Liver (tissue), 10 donors: ENCODE measurements around the gene ZFAND3. TPM values are rescaled to one million over a fixed set of nuclear protein-coding genes. Genes with fewer than 3 reads are reported as not detected.

Experiments used
- DNase-seq: peaks from one replicate; pipeline ENCODE4 v3.0.0-alpha.2; 2017; ENCODE audit warnings: low spot score
- H3K27ac ChIP-seq, 2 donors: one replicate each; pipeline ENCODE4 v1.7.0; 2013; ENCODE audit warnings: inconsistent platforms in 2 of 2, low read length in 2 of 2, control low read depth in 1 of 2, low read depth in 1 of 2, mild to moderate bottlenecking in 1 of 2
- H3K27me3 ChIP-seq, 4 donors: one replicate each; pipeline versions ENCODE4 v1.6.1 to v1.7.0; 2013; ENCODE audit warnings: low read length in 3 of 4, inconsistent platforms in 1 of 4, mild to moderate bottlenecking in 1 of 4, moderate library complexity in 1 of 4; ENCODE audit not compliant: control insufficient read depth in 4 of 4, insufficient read depth in 4 of 4
- H3K36me3 ChIP-seq, 4 donors: one replicate each; pipeline versions ENCODE4 v1.6.1 to v1.7.0; 2013; ENCODE audit warnings: low read length in 3 of 4, mild to moderate bottlenecking in 3 of 4, low read depth in 1 of 4, moderate library complexity in 1 of 4; ENCODE audit not compliant: control insufficient read depth in 4 of 4, insufficient read depth in 3 of 4
- H3K4me1 ChIP-seq, 4 donors: one replicate each; pipeline versions ENCODE4 v1.6.1 to v1.7.0; 2013; ENCODE audit warnings: low read length in 3 of 4, mild to moderate bottlenecking in 3 of 4, moderate library complexity in 1 of 4; ENCODE audit not compliant: control insufficient read depth in 4 of 4, insufficient read depth in 4 of 4
- H3K4me3 ChIP-seq, 3 donors: one replicate each; pipeline versions ENCODE4 v1.6.1 to v1.7.0; 2013; ENCODE audit warnings: low read length in 3 of 3, control low read depth in 1 of 3, low read depth in 1 of 3, mild to moderate bottlenecking in 1 of 3
- H3K9ac ChIP-seq, 2 donors: one replicate each; pipeline ENCODE4 v1.7.0; 2013; ENCODE audit warnings: low read length in 2 of 2, mild to moderate bottlenecking in 2 of 2, moderate library complexity in 2 of 2, control low read depth in 1 of 2, low read depth in 1 of 2
- H3K9me3 ChIP-seq, 4 donors: one replicate each; pipeline versions ENCODE4 v1.6.1 to v1.7.0; 2013; ENCODE audit warnings: low read length in 3 of 4; ENCODE audit not compliant: control insufficient read depth in 4 of 4
- EGR1 ChIP-seq, 2 donors: IDR thresholded peaks; 2 replicates each; pipeline ENCODE4 v1.6.1; 2016 to 2018; ENCODE audit warnings: antibody characterized with exemption in 2 of 2, low read depth in 2 of 2
- FOXA1 ChIP-seq: IDR thresholded peaks from 2 replicates; pipeline ENCODE4 v1.6.1; 2016; ENCODE audit warnings: antibody characterized with exemption
- GABPA ChIP-seq, 2 donors: IDR thresholded peaks in 1 of 2; conservative IDR thresholded peaks in 1 of 2; 2 replicates each; pipeline ENCODE4 v1.6.1; 2016; ENCODE audit warnings: antibody characterized with exemption in 2 of 2, mild to moderate bottlenecking in 1 of 2, moderate library complexity in 1 of 2
- HNF4G ChIP-seq: IDR thresholded peaks from 2 replicates; pipeline ENCODE4 v1.6.1; 2016; ENCODE audit warnings: antibody characterized with exemption
- JUND ChIP-seq, 2 donors: IDR thresholded peaks; 2 replicates each; pipeline ENCODE4 v1.6.1; 2016; ENCODE audit warnings: antibody characterized with exemption in 2 of 2
- NR2F2 ChIP-seq: IDR thresholded peaks from 2 replicates; pipeline ENCODE4 v1.6.1; 2016; ENCODE audit warnings: antibody characterized with exemption
- RXRA ChIP-seq, 2 donors: IDR thresholded peaks; 2 replicates each; pipeline ENCODE4 v1.6.1; 2017 to 2018; ENCODE audit warnings: antibody characterized with exemption in 2 of 2, mild to moderate bottlenecking in 1 of 2
- TAF1 ChIP-seq: conservative IDR thresholded peaks from 2 replicates; pipeline ENCODE4 v1.6.1; 2016; ENCODE audit warnings: antibody characterized with exemption, mild to moderate bottlenecking
- WGBS: extraction: QIAGEN DNeasy Blood & Tissue Kit; methylation state at CpG from one replicate; pipeline ENCODE4 v1.1.7; 2013; 5-methylcytosine and 5-hydroxymethylcytosine counted together
- polyA plus RNA-seq, 2 donors: library from polyadenylated mRNA; stranded (reverse) in 1 of 2; unstranded in 1 of 2; fragments of 200-250 nt in 1 of 2; fragments of >200 nt in 1 of 2; fragmentation: Nextera tagmentation in 1 of 2; extraction: Ambion mirVana in 1 of 2; gene quantifications; one replicate each; pipeline versions ENCODE4 v1.2.1 to v1.2.3, GENCODE V29; 2013 to 2015
- small RNA-seq: library from RNA; depleted of rRNA; stranded (forward); fragments of <200 nt; gene quantifications from one replicate; pipeline ENCODE3, GENCODE V24; 2014
- total RNA-seq, 2 donors: library from RNA; depleted of rRNA; stranded (reverse); fragments of >200 nt; gene quantifications; one replicate each; pipeline ENCODE4 v1.2.3, GENCODE V29; 2014
- TF ChIP-seq, protein P1 (sequence below): IDR thresholded peaks from 2 replicates; pipeline ENCODE4 v1.6.1; 2016; ENCODE audit warnings: antibody characterized with exemption
- TF ChIP-seq, protein P2 (sequence below): fragments of 150-350 bp; IDR thresholded peaks from 2 replicates; pipeline ENCODE4 v1.5.1; 2017; ENCODE audit warnings: improper control_type of control experiment, low read depth, low read length; ENCODE audit not compliant: missing input control
- TF ChIP-seq, protein P3 (sequence below): IDR thresholded peaks from 2 replicates; pipeline ENCODE4 v1.6.1; 2016; ENCODE audit warnings: antibody characterized with exemption
- donor health status: healthy.
- donor health status: healthy.
- donor health status: healthy.
- donor health status: healthy.
- donor health status: healthy.

Gene ZFAND3
- total and polyA plus RNA-seq, 4 donors: 7.7 to 37.5 (median 23.1) TPM

DNA sequence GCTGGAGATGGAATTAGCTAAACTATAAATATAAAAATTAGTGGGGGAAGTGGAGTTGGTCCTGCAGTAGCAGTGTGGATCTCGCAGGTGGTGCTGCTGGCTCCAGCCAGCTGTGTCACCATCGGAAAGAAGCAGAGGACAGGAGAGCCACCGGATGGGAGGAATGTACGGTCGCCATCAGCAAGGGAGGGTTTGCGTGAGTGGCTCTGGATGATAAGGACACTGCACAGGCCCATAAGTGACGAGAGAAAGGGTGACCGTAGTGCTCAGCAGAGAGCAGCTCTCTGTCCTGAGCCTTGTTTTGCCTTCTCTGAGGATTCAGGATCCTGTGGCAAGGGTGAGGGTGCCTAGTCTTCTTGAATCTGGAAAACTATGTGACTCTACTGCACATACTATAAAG, 378.7 kb downstream of the ZFAND3 start:
- Histone ChIP-seq H3K9me3 (no peaks in the 10 kb centered on the region), H3K4me1 (no peaks in the 10 kb centered on the region), H3K27me3 (no peaks in the 10 kb centered on the region), H3K9ac (no peak overlapping the region), H3K27ac (no peak overlapping the region), H3K36me3 (no peaks in the 10 kb centered on the region), H3K4me3 (no peak overlapping the region)
- WGBS: 93% methylated on average over 8 of the region's 8 CpGs
- no peak for TF ChIP-seq GABPA (IDR thresholded peaks at IDR 0.05 in 1 of 2, conservative IDR thresholded peaks at IDR 0.05 in 1 of 2)
- TF ChIP-seq EGR1 (IDR thresholded peaks at IDR 0.05; ENCODE audit: low read depth in 2 of 2): no peak
- TF ChIP-seq JUND (IDR thresholded peaks at IDR 0.05): no peak
- TF ChIP-seq FOXA1: no peak
- TF ChIP-seq, protein P1, sequence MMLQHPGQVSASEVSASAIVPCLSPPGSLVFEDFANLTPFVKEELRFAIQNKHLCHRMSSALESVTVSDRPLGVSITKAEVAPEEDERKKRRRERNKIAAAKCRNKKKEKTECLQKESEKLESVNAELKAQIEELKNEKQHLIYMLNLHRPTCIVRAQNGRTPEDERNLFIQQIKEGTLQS: no peak
- TF ChIP-seq RXRA (IDR thresholded peaks at IDR 0.05): no peak
- TF ChIP-seq NR2F2: no peak
- no peak for TF ChIP-seq TAF1
- TF ChIP-seq, protein P2, sequence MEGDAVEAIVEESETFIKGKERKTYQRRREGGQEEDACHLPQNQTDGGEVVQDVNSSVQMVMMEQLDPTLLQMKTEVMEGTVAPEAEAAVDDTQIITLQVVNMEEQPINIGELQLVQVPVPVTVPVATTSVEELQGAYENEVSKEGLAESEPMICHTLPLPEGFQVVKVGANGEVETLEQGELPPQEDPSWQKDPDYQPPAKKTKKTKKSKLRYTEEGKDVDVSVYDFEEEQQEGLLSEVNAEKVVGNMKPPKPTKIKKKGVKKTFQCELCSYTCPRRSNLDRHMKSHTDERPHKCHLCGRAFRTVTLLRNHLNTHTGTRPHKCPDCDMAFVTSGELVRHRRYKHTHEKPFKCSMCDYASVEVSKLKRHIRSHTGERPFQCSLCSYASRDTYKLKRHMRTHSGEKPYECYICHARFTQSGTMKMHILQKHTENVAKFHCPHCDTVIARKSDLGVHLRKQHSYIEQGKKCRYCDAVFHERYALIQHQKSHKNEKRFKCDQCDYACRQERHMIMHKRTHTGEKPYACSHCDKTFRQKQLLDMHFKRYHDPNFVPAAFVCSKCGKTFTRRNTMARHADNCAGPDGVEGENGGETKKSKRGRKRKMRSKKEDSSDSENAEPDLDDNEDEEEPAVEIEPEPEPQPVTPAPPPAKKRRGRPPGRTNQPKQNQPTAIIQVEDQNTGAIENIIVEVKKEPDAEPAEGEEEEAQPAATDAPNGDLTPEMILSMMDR: no peak
- TF ChIP-seq HNF4G: no peak
- TF ChIP-seq, protein P3, sequence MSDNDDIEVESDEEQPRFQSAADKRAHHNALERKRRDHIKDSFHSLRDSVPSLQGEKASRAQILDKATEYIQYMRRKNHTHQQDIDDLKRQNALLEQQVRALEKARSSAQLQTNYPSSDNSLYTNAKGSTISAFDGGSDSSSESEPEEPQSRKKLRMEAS: no peak
- DNase-seq: no peak

Small RNAs within 50 kb of the gene (small RNA-seq; reads per million reads assigned to genes)
- gene RN7SL285P (not detected), gene RNU1-87P (not detected)

Other genes with a start within 250 kb of the ZFAND3 start
- under 1 TPM; 0.33 to 0.92 TPM for gene MDGA1, start 121.8 kb upstream of the ZFAND3 start, total RNA-seq
- gene MDGA1, start 121.8 kb upstream of the ZFAND3 start, polyA plus RNA-seq: under 1 TPM; 0.15 to 0.77 TPM